Vagina (tissue), 2 donors: Measurements from ENCODE around the gene RBM34. TPM values are rescaled to one million over a fixed set of nuclear protein-coding genes. Genes with fewer than 3 reads are reported as not detected.
"Not testable (repeated sequence)": the region's sequence is repeated elsewhere in the genome, so short reads cannot be mapped to it uniquely, and the experiment has no call there.

Experiments used
- DNase-seq, 2 donors: peaks; one replicate each; pipeline ENCODE4 v3.0.0-alpha.2; 2017; ENCODE audit errors: extremely low spot score in 2 of 2
- H3K27ac ChIP-seq: fragments of 200-600 bp; sonication (generic); one replicate; pipeline ENCODE4 v1.5.1; 2019
- H3K27me3 ChIP-seq: fragments of 200-600 bp; sonication (generic); one replicate; pipeline ENCODE4 v1.5.1; 2019
- H3K36me3 ChIP-seq, 2 donors: fragments of 200-600 bp; sonication (generic); one replicate each; pipeline ENCODE4 v1.5.1; 2017 to 2019
- H3K4me1 ChIP-seq: fragments of 200-600 bp; sonication (generic); one replicate; pipeline ENCODE4 v1.5.1; 2019
- H3K4me3 ChIP-seq, 2 donors: fragments of 200-600 bp; sonication (generic); 1 replicate in 1 of 2; 2 replicates in 1 of 2; pipeline ENCODE4 v1.5.1; 2016 to 2019
- H3K9me3 ChIP-seq: fragments of 200-600 bp; sonication (generic); one replicate; pipeline ENCODE4 v1.5.1; 2019
- POLR2A ChIP-seq, 2 donors: fragments of 450-650 bp; IDR thresholded peaks; one replicate each; pipeline ENCODE4 v1.6.1; 2017; ENCODE audit warnings: antibody characterized with exemption in 2 of 2, mild to moderate bottlenecking in 2 of 2, moderate library complexity in 2 of 2
- POLR2AphosphoS5 ChIP-seq, 2 donors: sonication (generic); formaldehyde crosslinking; IDR thresholded peaks; one replicate each; pipeline ENCODE4 v1.9.0; 2017; ENCODE audit warnings: antibody characterized with exemption in 2 of 2, mild to moderate bottlenecking in 2 of 2, low read depth in 1 of 2; ENCODE audit not compliant: insufficient read depth in 1 of 2
- intact Hi-C: fragments of 100-400 bp; cut with DNase I; formaldehyde crosslinking; loops from one replicate; pipeline ENCODE4 v1.15.1; 2023
- total RNA-seq: library from RNA; depleted of rRNA; stranded (reverse); fragments of >200 nt; gene quantifications from one replicate; pipeline ENCODE4 v1.2.3, GENCODE V29; 2016
- TF ChIP-seq, protein P1 (sequence below), 3 experiments: fragments of 450-650 bp in 2 of 3; fragments of 200-600 bp in 1 of 3; sonication (generic) in 1 of 3; IDR thresholded peaks; one replicate each; pipeline ENCODE4 v1.5.1; 2017 to 2019; ENCODE audit warnings: antibody characterized with exemption in 3 of 3, mild to moderate bottlenecking in 2 of 3, moderate library complexity in 2 of 3

The RBM34 gene
- 44.7 TPM for total RNA-seq

- TF ChIP-seq POLR2A (IDR thresholded peaks at IDR 0.05) (peak; percentile 49 to 96), POLR2AphosphoS5 (IDR thresholded peaks at IDR 0.05; ENCODE audit: insufficient read depth in 1 of 2, low read depth in 1 of 2) (peak; percentile 95 to 100)
- TF ChIP-seq, protein P1, sequence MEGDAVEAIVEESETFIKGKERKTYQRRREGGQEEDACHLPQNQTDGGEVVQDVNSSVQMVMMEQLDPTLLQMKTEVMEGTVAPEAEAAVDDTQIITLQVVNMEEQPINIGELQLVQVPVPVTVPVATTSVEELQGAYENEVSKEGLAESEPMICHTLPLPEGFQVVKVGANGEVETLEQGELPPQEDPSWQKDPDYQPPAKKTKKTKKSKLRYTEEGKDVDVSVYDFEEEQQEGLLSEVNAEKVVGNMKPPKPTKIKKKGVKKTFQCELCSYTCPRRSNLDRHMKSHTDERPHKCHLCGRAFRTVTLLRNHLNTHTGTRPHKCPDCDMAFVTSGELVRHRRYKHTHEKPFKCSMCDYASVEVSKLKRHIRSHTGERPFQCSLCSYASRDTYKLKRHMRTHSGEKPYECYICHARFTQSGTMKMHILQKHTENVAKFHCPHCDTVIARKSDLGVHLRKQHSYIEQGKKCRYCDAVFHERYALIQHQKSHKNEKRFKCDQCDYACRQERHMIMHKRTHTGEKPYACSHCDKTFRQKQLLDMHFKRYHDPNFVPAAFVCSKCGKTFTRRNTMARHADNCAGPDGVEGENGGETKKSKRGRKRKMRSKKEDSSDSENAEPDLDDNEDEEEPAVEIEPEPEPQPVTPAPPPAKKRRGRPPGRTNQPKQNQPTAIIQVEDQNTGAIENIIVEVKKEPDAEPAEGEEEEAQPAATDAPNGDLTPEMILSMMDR (IDR thresholded peaks at IDR 0.05): peak in 1 of 3 experiments; percentile 48
- H3K27me3 ChIP-seq: no peaks in the 10 kb centered on the region
- intact Hi-C loops: no loop called here
- peak within 1 kb of the TSS; percentile 73 to 87 for H3K4me3 ChIP-seq
- H3K9me3 ChIP-seq: no peaks in the 10 kb centered on the region
- H3K36me3 ChIP-seq: peaks cover 0 to 7% of the 10 kb centered on the region in 2 donors
- DNase-seq: peak in 1 of 2 donors; percentile 92
- H3K27ac ChIP-seq: peak within 1 kb of the TSS; percentile 84
- peaks cover 48% of the 10 kb centered on the region for H3K4me1 ChIP-seq
Observed at GRCh38 chr1:235160957-235161684, at the start of gene RBM34. TSS of gene RBM34 (minus strand) at chr1:235161250. CDS start at chr1:235161226, 24 bp downstream.

DNA sequence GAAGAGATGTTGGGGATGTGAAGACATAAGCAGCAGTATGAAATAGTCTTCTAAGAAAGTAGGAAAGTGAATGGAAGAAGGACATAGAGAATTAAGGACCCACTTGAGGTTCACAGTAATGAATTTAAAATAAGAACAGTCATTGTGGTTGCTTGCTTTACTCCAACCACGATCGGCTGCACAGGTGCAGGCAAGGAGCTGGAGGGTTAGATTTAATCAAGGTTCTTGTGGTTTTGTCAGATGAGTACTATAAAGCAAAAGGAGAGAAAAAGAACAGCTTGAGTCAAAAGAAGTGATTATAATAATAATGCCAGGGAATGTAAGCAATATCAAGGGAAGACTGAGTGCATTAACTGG, 46.1 kb upstream of the RBM34 start:
- Histone ChIP-seq H3K27me3 (no peaks in the 10 kb centered on the region), H3K4me3 (no peak overlapping the region), H3K36me3 (peaks cover 0 to 6% of the 10 kb centered on the region in 2 donors), H3K9me3 (no peaks in the 10 kb centered on the region), H3K27ac (no peak overlapping the region), H3K4me1 (no peaks in the 10 kb centered on the region)
- intact Hi-C loops: no loop called here
- TF ChIP-seq, protein P1 (IDR thresholded peaks at IDR 0.05): no peak
- TF ChIP-seq POLR2A (IDR thresholded peaks at IDR 0.05): no peak
- DNase-seq: no peak

DNA sequence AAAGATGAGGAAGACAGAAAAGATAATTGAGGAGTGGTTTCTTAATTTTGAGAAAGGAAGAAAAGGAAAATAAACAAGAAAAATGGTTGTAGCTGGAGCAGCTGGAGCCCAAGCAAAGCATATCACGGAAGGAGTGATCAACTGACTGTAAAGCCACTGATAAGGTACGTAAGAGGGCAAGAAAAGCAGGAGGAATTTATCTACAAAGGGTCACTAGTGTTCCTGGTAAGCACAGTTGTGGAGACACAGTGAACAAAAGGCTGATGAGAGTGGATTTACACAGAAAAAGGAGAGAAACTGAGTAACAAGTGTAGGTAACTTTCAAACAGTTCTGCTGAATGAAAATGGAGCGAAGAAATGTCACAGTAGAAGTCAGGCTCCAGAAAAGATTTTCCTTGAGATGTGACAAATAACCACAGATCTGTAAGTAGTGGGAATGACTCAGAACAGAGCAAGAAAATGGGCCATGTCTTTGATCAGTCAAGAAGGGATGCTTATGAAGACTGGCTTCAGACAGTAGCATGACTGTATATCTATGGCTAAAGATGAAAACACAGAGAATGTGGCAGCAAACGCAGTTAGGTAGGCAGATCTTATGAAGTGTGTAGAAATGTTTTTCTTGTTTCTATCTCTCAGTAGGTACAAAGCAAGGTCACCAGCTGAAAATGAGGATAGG, 45.6 kb upstream of the RBM34 start:
- no peak overlapping the region for H3K4me3 ChIP-seq
- DNase-seq: no peak
- no peaks in the 10 kb centered on the region for H3K9me3 ChIP-seq
- H3K4me1 ChIP-seq: no peaks in the 10 kb centered on the region
- H3K36me3 ChIP-seq: peaks cover 0 to 6% of the 10 kb centered on the region in 2 donors
- H3K27ac ChIP-seq: no peak overlapping the region
- intact Hi-C loops: no loop called here
- H3K27me3 ChIP-seq: no peaks in the 10 kb centered on the region
- TF ChIP-seq POLR2A (IDR thresholded peaks at IDR 0.05) (no peak), POLR2AphosphoS5 (IDR thresholded peaks at IDR 0.05; ENCODE audit: insufficient read depth in 1 of 2, low read depth in 1 of 2) (no peak)
- TF ChIP-seq, protein P1 (IDR thresholded peaks at IDR 0.05): no peak

DNA sequence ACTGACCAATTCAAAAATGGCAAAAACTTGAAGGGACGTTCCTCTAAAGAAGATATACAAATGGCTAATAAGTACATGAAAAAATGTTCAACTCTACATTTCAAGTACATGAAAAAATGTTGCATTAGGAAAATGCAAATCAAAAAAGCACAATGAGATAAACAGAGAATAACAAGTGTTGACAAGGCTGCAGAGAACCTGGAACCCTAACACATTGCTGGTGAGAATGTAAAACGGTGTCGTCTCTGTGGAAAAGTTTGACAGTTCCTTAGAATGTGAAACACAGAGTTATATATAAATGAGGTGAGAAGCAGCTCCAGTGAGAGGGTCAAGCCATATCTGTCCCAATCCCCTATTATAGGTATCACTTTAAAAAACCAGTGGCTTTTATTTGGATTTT, 44.6 kb upstream of the RBM34 start:
- Histone ChIP-seq H3K36me3 (peaks cover 0 to 12% of the 10 kb centered on the region in 2 donors), H3K27me3 (no peaks in the 10 kb centered on the region), H3K27ac (no peak overlapping the region), H3K4me1 (no peaks in the 10 kb centered on the region), H3K9me3 (no peaks in the 10 kb centered on the region), H3K4me3 (no peak overlapping the region)
- intact Hi-C loops: no loop called here
- no peak for TF ChIP-seq POLR2AphosphoS5 (IDR thresholded peaks at IDR 0.05; ENCODE audit: insufficient read depth in 1 of 2, low read depth in 1 of 2)
- TF ChIP-seq POLR2A (IDR thresholded peaks at IDR 0.05): no peak
- TF ChIP-seq, protein P1 (IDR thresholded peaks at IDR 0.05): no peak
- DNase-seq: no peak

- H3K36me3 ChIP-seq: peaks cover 0 to 12% of the 10 kb centered on the region in 2 donors
- intact Hi-C loops: no loop called here
- H3K4me3 ChIP-seq: no peak overlapping the region
- no peak for TF ChIP-seq POLR2AphosphoS5 (IDR thresholded peaks at IDR 0.05; ENCODE audit: insufficient read depth in 1 of 2, low read depth in 1 of 2)
- TF ChIP-seq, protein P1 (IDR thresholded peaks at IDR 0.05): no peak
- no peak for DNase-seq
- H3K4me1 ChIP-seq: peaks cover 7% of the 10 kb centered on the region
- no peaks in the 10 kb centered on the region for H3K9me3 ChIP-seq
- H3K27ac ChIP-seq: no peak overlapping the region
- no peaks in the 10 kb centered on the region for H3K27me3 ChIP-seq
Observed at GRCh38 chr1:235203428-235203827, 42.4 kb upstream of the RBM34 start.

DNA sequence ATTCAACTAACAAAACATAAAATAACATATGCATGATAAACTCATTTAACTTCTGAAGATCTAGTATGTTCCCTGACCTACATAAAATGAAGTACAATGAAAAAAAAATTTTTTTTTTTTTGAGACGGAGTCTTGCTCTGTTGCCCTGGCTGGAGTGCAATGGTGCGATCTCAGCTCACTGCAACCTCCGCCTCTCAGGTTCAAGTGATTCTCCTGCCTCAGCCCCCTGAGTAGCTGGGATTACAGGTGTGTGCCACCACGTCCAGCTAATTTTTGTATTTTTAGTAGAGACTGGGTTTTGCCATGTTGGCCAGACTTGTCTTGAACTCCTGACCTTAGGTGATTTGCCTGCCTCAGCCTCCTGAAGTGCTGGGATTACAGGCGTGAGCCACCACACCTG, 41.4 kb upstream of the RBM34 start:
- intact Hi-C loops: not testable (repeated sequence)

More for the DNA sequence above, 41.4 kb upstream of the RBM34 start:
- H3K4me3 ChIP-seq, DNase-seq, H3K36me3 ChIP-seq, H3K9me3 ChIP-seq, H3K27me3 ChIP-seq, H3K4me1 ChIP-seq, H3K27ac ChIP-seq: not testable (repeated sequence)
